H1 (cell line): Measurements from ENCODE around the gene BMERB1. TPM values are rescaled to one million over a fixed set of nuclear protein-coding genes. Genes with fewer than 3 reads are reported as not detected.

ENCODE experiments used
- CHD2 ChIP-seq: IDR thresholded peaks from 2 replicates; pipeline ENCODE4 v1.6.1; 2012; ENCODE audit warnings: low read length, improper control_type of control experiment
- CHD7 ChIP-seq: fragments of 300-600 bp; sonication (generic); IDR thresholded peaks from 2 replicates; pipeline ENCODE4 v1.7.1; 2012; ENCODE audit warnings: low read length, moderate library complexity, mild to moderate bottlenecking, inconsistent platforms; ENCODE audit not compliant: insufficient replicate concordance
- MAX ChIP-seq: IDR thresholded peaks from 2 replicates; pipeline ENCODE4 v1.6.1; 2012; ENCODE audit warnings: inconsistent platforms
- NANOG ChIP-seq: IDR thresholded peaks from 2 replicates; pipeline ENCODE4 v1.6.1; 2011; ENCODE audit warnings: low read length, low read depth, mild to moderate bottlenecking, inconsistent platforms; ENCODE audit not compliant: insufficient read depth, poor library complexity, severe bottlenecking
- POLR2A ChIP-seq, 2 experiments: IDR thresholded peaks; 1 replicate in 1 of 2; 2 replicates in 1 of 2; pipeline ENCODE4 v1.6.1; 2011; ENCODE audit warnings: low read depth in 2 of 2, low read length in 2 of 2, mild to moderate bottlenecking in 2 of 2; ENCODE audit errors: control extremely low read depth in 1 of 2
- POLR2AphosphoS5 ChIP-seq: IDR thresholded peaks from 2 replicates; pipeline ENCODE4 v1.6.1; 2011; ENCODE audit warnings: low read depth, low read length
- SIN3A ChIP-seq, 2 experiments: IDR thresholded peaks in 1 of 2; conservative IDR thresholded peaks in 1 of 2; 2 replicates each; pipeline ENCODE4 v1.6.1; 2011 to 2012; ENCODE audit warnings: low read length in 2 of 2, improper control_type of control experiment in 1 of 2, low read depth in 1 of 2, mild to moderate bottlenecking in 1 of 2
- SP1 ChIP-seq: IDR thresholded peaks from 2 replicates; pipeline ENCODE4 v1.6.1; 2011; ENCODE audit warnings: low read depth, low read length
- SRF ChIP-seq: IDR thresholded peaks from 2 replicates; pipeline ENCODE4 v1.6.1; 2011; ENCODE audit warnings: mild to moderate bottlenecking, low read depth, low read length, moderate library complexity
- polyA plus RNA-seq, 7 experiments: library from polyadenylated mRNA; depleted of rRNA in 3 of 7; stranded (reverse) in 5 of 7; unstranded in 2 of 7; fragments of >200 nt in 5 of 7; fragments of 200-250 nt in 2 of 7; gene quantifications; 1 replicate in 5 of 7; 2 replicates in 1 of 7; 4 replicates in 1 of 7; pipeline versions ENCODE4 v1.2.1 to v1.2.3, GENCODE V29; 2011 to 2013; ENCODE audit warnings: missing spikeins in 2 of 7, mixed read lengths in 2 of 7
- total RNA-seq: library from RNA; stranded (reverse); fragmentation: NEBNext Ultra II Directional; extraction: Animal tissue kit (Norgen Biotek cat#: 25700); gene quantifications from 2 replicates; pipeline ENCODE4 v1.2.1, GENCODE V29; 2021

Gene BMERB1
- total and polyA plus RNA-seq, 2 of the 8 experiments (the other 6 are each of a cell fraction or from before 2014, with no cell fraction given), result 23.5 to 27.1 TPM

- TF ChIP-seq MAX (no peak), CHD2 (no peak), SP1 (no peak), CHD7 (no peak), SRF (no peak), POLR2AphosphoS5 (no peak), POLR2A (IDR thresholded peaks at IDR 0.05; ENCODE audit: control extremely low read depth in 1 of 2, low read depth in 2 of 2, low read length in 2 of 2) (no peak), SIN3A (conservative IDR thresholded peaks at IDR 0.05 in 1 of 2, IDR thresholded peaks at IDR 0.05 in 1 of 2; ENCODE audit: low read depth in 1 of 2, low read length in 2 of 2) (no peak), NANOG (no peak)
Observed at GRCh38 chr16:15547768-15548096, 113.3 kb downstream of the BMERB1 start (continued).
